ENCODE results near the gene SNRK.

Gene SNRK

DNA sequence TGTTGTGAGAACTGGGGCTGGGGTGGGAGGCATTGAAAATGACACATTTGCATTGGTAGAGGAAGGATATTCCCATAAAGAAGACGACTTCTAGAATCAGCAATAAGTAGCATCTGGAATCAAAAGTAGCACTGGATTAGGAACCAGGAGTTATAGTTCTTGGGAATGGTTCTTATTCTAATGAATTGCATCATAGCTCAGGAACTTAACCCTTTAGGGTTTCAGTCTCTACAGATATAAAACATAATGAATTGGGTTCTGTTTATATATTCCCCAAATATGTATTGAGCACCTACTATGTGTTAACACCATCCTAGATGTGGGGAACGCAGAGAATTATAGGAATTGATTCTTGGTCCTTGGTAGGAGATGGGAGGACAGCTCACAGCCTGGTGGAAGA, 16.3 kb upstream of the SNRK start:
- no peaks in the 10 kb centered on the region for H3K36me3 ChIP-seq
- no peaks in the 10 kb centered on the region for H3K27me3 ChIP-seq
- H3K4me3 ChIP-seq (ENCODE audit: low read depth in 1 of 2, low read length in 1 of 2): no peak overlapping the region

GRCh38 chr3:43273416-43273815, 12.9 kb upstream of the SNRK start:
- Histone ChIP-seq H3K27ac (no peak overlapping the region), H3K36me3 (no peaks in the 10 kb centered on the region), H3K27me3 (no peaks in the 10 kb centered on the region), H3K4me1 (ENCODE audit: control insufficient read depth in 1 of 2, insufficient read depth in 1 of 2, low read depth in 1 of 2, low read length in 1 of 2) (peaks cover 0 to 5% of the 10 kb centered on the region in 2 experiments), H3K9me3 (no peaks in the 10 kb centered on the region), H3K4me3 (ENCODE audit: low read depth in 1 of 2, low read length in 1 of 2) (no peak overlapping the region)
- TF ChIP-seq CTCF (IDR thresholded peaks at IDR 0.05): no peak

More for the DNA sequence above, 16.3 kb upstream of the SNRK start:
- no peak for TF ChIP-seq CTCF (IDR thresholded peaks at IDR 0.05)
- no peak overlapping the region for H3K27ac ChIP-seq
- H3K4me1 ChIP-seq (ENCODE audit: control insufficient read depth in 1 of 2, insufficient read depth in 1 of 2, low read depth in 1 of 2, low read length in 1 of 2): peaks cover 0 to 2% of the 10 kb centered on the region in 2 experiments
- H3K9me3 ChIP-seq: no peaks in the 10 kb centered on the region

DNA sequence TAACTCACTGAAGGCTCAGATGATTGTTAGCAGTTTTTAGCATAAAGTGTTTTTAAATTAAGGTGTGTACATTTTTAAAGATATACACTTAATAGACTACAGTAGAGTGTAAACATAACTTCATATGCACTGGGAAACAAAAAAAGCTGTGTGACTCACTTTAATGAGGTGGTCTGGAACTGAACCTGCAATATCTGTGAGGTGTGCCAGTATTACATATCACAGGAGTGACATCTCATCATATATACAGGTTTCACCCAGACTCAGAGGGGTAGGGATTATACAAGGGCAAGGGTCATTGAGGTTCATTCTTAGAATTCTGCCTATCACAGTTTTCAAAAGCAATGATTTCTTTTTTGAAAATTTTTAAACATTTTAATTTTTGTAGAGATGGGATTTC, 7.3 kb upstream of the SNRK start:
- Histone ChIP-seq H3K36me3 (no peaks in the 10 kb centered on the region), H3K4me1 (ENCODE audit: control insufficient read depth in 1 of 2, insufficient read depth in 1 of 2, low read depth in 1 of 2, low read length in 1 of 2) (peaks cover 0 to 5% of the 10 kb centered on the region in 2 experiments), H3K9me3 (no peaks in the 10 kb centered on the region), H3K27ac (no peak overlapping the region), H3K27me3 (no peaks in the 10 kb centered on the region), H3K4me3 (ENCODE audit: low read depth in 1 of 2, low read length in 1 of 2) (no peak overlapping the region)
- TF ChIP-seq CTCF (IDR thresholded peaks at IDR 0.05): no peak

DNA sequence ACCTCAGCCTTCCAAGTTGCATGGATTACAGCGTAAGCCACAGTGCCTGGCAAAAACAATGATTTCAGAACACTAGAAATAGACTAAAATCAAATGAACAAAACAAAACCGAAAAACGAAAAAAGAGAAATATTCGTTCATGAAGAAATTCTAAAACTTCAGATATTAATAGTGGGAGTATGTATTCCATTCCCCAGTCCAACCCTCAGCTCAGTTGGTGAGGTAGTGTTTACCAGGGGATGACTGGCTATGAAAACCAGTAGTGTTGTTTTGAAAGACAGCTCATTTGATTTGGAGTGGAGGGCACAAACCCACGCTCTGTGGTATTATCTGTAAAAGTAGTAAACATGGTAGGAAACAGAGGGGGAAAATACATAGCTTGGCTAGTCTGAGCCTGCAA, 6.8 kb upstream of the SNRK start:
- Histone ChIP-seq H3K9me3 (no peaks in the 10 kb centered on the region), H3K4me3 (ENCODE audit: low read depth in 1 of 2, low read length in 1 of 2) (no peak overlapping the region), H3K4me1 (ENCODE audit: control insufficient read depth in 1 of 2, insufficient read depth in 1 of 2, low read depth in 1 of 2, low read length in 1 of 2) (peaks cover 0 to 5% of the 10 kb centered on the region in 2 experiments), H3K27ac (no peak overlapping the region), H3K27me3 (no peaks in the 10 kb centered on the region), H3K36me3 (no peaks in the 10 kb centered on the region)
- no peak for TF ChIP-seq CTCF (IDR thresholded peaks at IDR 0.05)

DNA sequence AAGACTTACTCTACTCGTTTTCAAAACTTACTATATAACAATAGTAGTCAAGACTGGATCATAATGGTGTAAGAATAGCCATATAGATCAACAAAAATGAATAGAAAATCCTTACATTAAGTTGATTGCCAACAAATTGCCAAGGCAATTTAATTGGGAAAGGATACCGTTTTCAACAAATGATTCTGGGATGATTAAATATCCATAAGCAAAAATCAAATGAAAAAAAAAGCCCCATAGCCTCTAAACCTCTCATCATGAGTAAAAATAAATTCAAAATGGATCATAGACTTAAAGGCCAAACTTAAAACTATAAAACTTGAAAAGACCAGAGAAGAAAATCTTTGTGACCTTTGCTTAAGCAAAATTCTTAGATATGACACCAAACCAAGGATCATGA, 5.3 kb upstream of the SNRK start:
- H3K27ac ChIP-seq: no peak overlapping the region
- peaks cover 7 to 12% of the 10 kb centered on the region in 2 experiments for H3K4me1 ChIP-seq (ENCODE audit: control insufficient read depth in 1 of 2, insufficient read depth in 1 of 2, low read depth in 1 of 2, low read length in 1 of 2)
- TF ChIP-seq CTCF (IDR thresholded peaks at IDR 0.05): no peak
- no peak overlapping the region for H3K4me3 ChIP-seq (ENCODE audit: low read depth in 1 of 2, low read length in 1 of 2)
- H3K36me3 ChIP-seq: no peaks in the 10 kb centered on the region
- no peaks in the 10 kb centered on the region for H3K9me3 ChIP-seq
- no peaks in the 10 kb centered on the region for H3K27me3 ChIP-seq

GRCh38 chr3:43284171-43284570, 2.2 kb upstream of the SNRK start:
- Histone ChIP-seq H3K36me3 (no peaks in the 10 kb centered on the region), H3K27ac (no peak overlapping the region), H3K4me3 (ENCODE audit: low read depth in 1 of 2, low read length in 1 of 2) (no peak overlapping the region), H3K9me3 (no peaks in the 10 kb centered on the region), H3K4me1 (ENCODE audit: control insufficient read depth in 1 of 2, insufficient read depth in 1 of 2, low read depth in 1 of 2, low read length in 1 of 2) (peaks cover 16 to 28% of the 10 kb centered on the region in 2 experiments), H3K27me3 (no peaks in the 10 kb centered on the region)
- no peak for TF ChIP-seq CTCF (IDR thresholded peaks at IDR 0.05)

All from neutrophil (primary cell).